HG03025 (cell line): ENCODE data around the gene ERC1.
"Not testable (repeated sequence)": the region's sequence is repeated elsewhere in the genome, so short reads cannot be mapped to it uniquely, and the experiment has no call there.

Experiments used
- ATAC-seq: cut with Tn5 transposase; IDR thresholded peaks from one replicate; pipeline ENCODE4 v1.9.1; 2021; ENCODE audit warnings: mild to moderate bottlenecking, moderate library complexity; ENCODE audit not compliant: unreplicated experiment, low FRiP score

ERC1 gene

GRCh38 chr12:1174659-1175058 lies 183.6 kb downstream of the ERC1 start:
- no peak for ATAC-seq

GRCh38 chr12:1176191-1176590 lies 185.2 kb downstream of the ERC1 start:
- ATAC-seq = no peak

DNA sequence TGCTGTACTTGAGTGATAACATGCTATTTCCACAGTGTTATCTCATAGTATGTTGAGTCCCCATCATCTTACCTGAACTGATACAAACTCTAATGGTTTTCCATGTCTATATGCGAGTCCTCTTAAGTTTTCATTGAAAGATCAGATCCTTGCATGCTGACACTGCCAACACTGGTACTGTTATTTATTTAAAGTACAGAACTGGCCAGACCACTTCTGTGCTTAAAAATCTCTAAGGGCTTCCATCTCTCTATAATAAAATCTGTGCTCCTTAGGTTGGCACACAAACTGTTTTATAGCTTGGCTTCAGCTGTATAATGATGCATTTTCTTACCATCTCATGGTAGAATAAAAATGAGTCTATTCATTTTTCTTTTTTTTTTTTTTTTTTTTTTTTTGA lies 188.1 kb downstream of the ERC1 start:
- no peak for ATAC-seq

DNA sequence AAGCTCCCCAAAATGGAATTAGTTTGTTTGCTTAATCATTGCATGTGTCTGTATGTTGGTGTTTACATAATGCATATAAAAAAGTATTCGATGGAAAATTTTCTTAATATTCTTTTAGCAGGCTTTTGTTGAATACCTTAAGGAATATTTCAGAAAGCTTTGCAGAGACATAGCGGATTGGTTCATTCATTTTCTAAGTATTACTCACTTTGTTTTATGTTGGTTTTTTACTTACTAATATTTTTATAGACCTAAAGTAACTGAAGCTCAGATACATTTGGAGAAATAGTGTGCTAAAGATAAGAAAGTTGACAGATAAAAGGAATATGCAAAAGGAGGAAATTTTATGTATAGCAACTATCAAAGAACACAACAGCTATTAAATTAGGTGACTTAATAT lies 191.0 kb downstream of the ERC1 start:
- no peak for ATAC-seq

DNA sequence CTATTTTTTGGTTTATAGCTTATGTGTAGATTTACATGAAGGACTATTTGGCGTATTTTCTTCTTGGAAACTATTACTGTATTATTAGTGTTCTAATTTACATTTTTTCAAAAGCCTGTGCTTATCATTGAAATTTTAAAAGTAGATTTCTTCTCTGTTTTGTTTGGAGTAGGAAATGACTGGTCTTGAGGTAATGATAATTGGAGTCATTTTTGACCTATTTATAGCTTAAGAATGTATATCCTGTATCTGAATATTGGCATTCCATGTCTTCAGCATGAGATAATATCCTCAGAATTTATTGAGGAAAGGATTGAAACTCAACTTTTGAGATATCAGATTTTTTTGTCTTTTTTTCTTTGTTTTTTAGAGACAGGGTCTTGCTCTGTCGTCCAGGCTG lies 193.4 kb downstream of the ERC1 start:
- no peak for ATAC-seq

- no peak for ATAC-seq
These were observed 194.6 kb downstream of the ERC1 start for GRCh38 chr12:1185460-1186182.

DNA sequence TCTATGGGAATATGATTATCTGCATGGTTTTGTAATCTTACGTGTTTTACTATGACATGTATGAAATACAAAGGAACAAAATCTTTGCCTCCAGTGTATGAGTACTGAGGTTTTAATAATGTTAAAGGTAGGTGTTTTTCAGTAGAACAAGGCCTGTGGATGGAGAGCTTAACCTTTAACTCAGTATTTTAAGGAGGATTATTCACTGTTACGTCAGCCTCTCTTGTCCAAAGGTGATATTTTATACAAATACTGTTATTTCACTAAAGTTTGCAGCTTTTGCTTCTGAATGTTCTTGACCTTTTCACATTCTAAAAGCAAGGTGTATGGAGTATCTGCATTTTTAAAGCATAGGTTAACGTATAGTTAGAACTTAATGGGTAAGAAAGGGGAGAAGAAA lies 195.3 kb downstream of the ERC1 start:
- no peak for ATAC-seq

DNA sequence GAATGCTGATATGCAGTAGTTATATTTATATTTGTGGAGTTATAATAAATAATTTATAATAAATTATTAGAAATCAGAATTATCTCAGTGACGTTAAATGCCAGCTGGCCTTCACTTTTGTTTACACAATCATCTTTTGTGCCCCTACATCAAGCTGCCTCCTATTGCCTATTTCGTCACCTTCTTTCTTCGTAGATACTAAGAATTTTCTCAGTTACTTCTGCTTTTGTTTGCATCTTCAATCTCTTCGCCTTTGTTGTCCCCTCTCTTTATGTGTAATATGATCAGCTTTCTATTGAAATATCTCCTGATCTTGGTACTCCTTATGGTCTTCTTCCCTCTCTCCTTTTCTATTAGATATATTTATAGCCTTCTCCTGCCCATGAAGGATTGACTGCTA lies 197.0 kb downstream of the ERC1 start:
- ATAC-seq = no peak

- no peak for ATAC-seq
These were observed 198.1 kb downstream of the ERC1 start for GRCh38 chr12:1189163-1189562.

DNA sequence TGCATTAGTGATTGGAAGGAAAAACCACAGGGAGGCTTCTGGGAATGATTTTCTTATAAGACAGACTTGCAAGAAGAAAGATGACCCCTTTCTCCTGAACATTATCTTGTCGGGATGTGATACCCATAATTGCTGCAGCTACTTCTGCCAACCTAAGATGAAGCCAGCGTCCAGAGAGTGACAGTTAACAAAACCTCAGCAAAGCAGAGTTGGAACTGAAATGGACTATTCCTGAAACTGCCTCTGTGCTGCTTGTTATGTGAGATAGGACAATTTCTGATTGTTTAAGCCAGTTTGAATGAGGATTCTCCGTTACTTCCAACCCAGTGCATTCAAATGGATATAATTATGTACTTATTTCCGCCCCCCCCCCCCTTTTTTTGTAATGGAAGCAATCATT lies 204.5 kb downstream of the ERC1 start:
- ATAC-seq = no peak

GRCh38 chr12:1197264-1198018 lies 206.4 kb downstream of the ERC1 start:
- no peak for ATAC-seq

DNA sequence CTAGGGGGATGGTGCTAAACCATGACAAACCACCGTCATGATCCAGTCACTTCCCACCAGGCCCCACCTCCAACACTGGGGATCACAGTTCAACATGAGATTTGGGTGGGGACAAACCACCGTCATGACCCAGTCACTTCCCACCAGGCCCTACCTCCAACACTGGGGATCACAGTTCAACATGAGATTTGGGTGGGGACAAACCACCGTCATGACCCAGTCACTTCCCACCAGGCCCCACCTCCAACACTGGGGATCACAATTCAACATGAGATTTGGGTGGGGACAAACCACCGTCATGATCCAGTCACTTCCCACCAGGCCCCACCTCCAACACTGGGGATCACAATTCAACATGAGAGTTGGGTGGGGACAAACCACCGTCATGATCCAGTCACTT lies 207.8 kb downstream of the ERC1 start:
- not testable (repeated sequence) for ATAC-seq

DNA sequence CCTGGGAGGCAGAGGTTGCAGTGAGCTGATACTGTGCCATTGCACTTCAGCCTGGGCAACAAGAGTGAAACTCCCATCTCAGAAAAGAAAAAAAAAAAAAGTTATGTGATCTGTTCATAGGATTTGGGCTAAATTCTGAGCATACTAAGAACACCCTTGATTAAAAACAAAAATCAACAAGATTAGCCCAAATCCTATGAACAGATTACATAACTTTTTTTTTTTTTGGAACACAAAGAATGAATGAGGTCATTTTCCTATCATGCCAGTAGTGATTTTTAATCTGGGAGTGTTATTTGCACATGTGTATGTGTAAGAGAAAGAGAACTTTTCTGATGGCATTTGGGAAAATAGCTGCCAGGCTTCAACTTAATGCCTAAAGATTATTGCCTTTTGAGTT lies 208.7 kb downstream of the ERC1 start:
- no peak for ATAC-seq

- no peak for ATAC-seq
These were observed 210.0 kb downstream of the ERC1 start for GRCh38 chr12:1201030-1201429.

DNA sequence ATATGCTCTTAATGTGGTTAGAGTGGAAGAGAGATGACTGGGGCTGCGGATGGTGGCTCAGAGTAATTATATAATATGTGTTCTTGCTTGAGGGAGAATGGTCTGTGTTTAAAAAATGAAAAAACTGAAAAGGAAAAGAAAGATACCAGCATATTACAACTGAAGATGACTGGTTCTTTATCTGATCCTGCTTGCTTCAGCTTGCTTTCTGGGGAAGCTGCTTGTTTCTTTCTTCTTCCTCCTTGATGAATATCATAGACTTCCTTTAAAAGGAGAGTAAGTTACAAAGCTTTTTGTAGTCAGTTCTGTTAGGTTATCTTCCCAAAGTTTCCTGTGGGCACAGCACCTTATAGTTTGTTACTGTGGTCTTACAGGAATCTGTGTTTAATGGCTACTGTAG lies 210.9 kb downstream of the ERC1 start:
- ATAC-seq = no peak

DNA sequence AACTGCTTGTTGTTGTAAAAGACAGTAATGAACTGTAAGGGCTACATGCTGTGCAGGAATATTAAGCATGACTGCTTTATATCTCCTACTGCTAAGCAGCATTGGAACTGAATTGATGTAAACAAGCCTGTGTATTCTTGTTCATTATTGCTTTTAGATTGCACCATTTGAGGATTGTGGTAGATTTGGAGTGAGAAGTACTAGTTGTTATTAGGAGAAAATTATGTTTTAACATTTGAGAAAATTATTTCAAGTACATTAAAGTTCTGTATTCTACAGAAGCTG lies 212.7 kb downstream of the ERC1 start:
- no peak for ATAC-seq

DNA sequence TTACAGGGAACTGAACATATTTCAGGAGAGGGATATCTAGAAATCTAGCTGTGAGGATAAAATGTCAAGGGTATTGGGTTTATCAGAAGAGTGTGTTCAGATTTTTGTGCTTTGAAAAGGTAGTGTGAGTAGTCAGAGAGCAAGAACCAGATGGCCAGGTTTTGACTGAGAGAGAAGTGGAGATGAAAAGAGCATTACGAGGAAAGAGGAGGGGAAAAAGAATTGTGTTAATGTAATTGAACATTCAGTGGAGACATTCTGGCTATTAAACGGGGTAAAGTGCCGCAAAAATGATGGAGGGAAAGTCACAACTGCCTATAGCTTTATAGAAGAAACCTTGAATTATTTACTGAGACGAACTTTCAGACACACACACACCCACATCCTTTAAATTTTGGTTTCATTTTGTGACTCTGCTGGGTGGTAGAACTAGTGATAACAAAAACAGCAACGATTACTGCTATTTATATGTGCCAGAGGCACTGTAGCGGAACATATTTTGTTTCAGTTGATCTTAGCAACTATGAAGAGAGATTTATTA lies 213.6 kb downstream of the ERC1 start:
- no peak for ATAC-seq

DNA sequence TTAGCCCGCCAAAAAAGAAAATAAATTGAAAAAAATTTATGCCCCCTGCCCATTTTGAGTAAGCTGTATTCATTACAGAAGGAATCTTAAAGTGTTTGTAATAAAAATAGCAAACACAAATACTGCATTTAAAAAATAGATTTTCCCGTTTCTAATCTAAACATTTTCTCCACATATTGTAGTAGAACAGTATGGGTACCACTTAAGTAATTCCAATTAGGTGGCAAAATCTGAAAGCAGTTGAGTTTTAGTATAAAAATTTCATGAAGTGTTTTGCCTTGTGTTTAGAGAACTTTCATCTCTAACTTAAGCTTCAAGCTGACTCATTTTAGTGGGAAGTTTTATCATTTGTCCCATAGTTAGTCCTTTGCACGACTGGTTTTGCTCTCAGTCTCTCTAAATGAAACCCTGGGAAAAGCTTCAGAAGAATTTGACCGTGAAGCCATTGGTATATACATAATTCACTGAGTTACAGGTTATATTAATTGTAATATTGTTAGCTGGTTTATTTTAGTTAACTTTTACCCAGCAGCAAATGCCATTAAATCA lies 214.6 kb downstream of the ERC1 start:
- no peak for ATAC-seq

- no peak for ATAC-seq
These were observed 215.2 kb downstream of the ERC1 start for GRCh38 chr12:1206118-1206734.

DNA sequence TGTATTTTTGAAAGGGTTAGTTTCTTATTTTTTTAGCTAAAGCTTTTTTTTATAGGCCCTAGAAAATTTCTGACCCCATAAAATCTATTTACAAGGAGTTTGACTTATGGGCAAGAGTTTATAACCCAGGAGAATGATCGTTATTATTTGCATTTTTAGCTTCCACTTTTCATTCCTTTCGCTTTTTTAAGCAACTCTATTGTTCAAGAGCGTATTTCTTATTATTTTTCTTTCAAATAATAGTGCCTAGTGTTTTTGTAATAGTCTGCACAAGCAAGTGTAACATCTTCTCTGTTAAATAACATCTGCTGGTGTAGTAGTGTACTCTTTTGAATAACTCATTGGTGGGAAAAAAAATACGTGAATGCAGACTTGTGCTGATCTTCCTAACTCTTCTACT lies 216.3 kb downstream of the ERC1 start:
- ATAC-seq = no peak

- ATAC-seq = not testable (repeated sequence)
These were observed 217.7 kb downstream of the ERC1 start for GRCh38 chr12:1208719-1209118.
